NT2/D1 (cell line): ENCODE data around the gene TSC22D1.
A peak's percentile ranks its signal among the peaks of the same experiment; 100 is the strongest.

Source experiments
- DNase-seq: peaks from one replicate; pipeline ENCODE4 v3.0.0-alpha.2; 2011; ENCODE audit warnings: low read depth, low spot score
- H3K27me3 ChIP-seq: 2 replicates; pipeline ENCODE4 v1.6.0; 2011; ENCODE audit warnings: mild to moderate bottlenecking; ENCODE audit not compliant: insufficient read length, insufficient read depth
- H3K36me3 ChIP-seq: 2 replicates; pipeline ENCODE4 v1.6.1; 2011; ENCODE audit warnings: mild to moderate bottlenecking, low read length, mixed read lengths; ENCODE audit not compliant: insufficient read depth, insufficient read length
- H3K4me1 ChIP-seq: 2 replicates; pipeline ENCODE4 v1.5.1; 2011; ENCODE audit not compliant: insufficient read depth, insufficient read length
- H3K4me3 ChIP-seq: 2 replicates; pipeline ENCODE4 v1.5.1; 2011; ENCODE audit warnings: low read depth; ENCODE audit not compliant: insufficient read length
- H3K9ac ChIP-seq: 2 replicates; pipeline ENCODE4 v1.6.0; 2011; ENCODE audit warnings: low read depth; ENCODE audit not compliant: insufficient read length
- H3K9me3 ChIP-seq: 2 replicates; pipeline ENCODE4 v1.5.1; 2011; ENCODE audit warnings: mild to moderate bottlenecking, low read length; ENCODE audit not compliant: insufficient read depth
- SUZ12 ChIP-seq: IDR thresholded peaks from 2 replicates; pipeline ENCODE4 v1.6.1; 2011; ENCODE audit not compliant: insufficient read length, insufficient read depth; ENCODE audit errors: extremely low read depth
- YY1 ChIP-seq: IDR thresholded peaks from 2 replicates; pipeline ENCODE4 v1.6.1; 2011; ENCODE audit not compliant: insufficient read length, insufficient read depth
- ZNF274 ChIP-seq: IDR thresholded peaks from 2 replicates; pipeline ENCODE4 v1.6.1; 2011; ENCODE audit warnings: mild to moderate bottlenecking, low read depth, low read length

Gene TSC22D1

DNA sequence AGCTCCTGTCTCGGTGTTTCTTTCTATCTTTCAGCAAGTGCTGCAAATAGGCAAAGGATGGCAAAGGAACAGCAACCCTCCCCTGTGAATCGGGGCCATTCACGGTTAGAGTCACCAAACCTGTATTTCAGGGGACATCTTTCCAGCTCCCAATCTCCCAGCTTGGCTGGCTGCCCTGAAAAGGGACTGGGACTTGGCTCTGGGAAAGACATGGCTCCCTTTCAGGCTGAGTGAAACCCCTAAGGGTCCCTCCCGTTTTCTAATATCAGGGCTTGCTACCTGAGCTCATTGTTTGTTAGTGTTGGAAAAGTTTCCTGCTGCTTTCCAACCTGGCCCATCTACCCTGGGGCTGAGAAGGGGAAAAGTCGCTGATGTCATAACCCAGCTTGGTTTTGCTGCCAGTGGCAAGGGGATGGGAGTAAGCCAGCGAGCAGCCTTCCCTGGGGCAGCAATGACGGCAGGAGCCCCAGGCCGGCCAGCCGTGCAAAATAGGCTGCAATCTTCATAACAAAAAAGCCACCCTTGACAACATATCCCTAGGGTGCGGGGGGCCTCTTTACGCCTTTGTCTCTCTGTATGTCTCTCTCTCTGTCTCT, 172.6 kb downstream of the TSC22D1 start:
- no peaks in the 10 kb centered on the region for H3K36me3 ChIP-seq
- no peak for DNase-seq
- no peak for TF ChIP-seq ZNF274
- TF ChIP-seq YY1: peak; percentile 40
- no peak for TF ChIP-seq SUZ12

DNA sequence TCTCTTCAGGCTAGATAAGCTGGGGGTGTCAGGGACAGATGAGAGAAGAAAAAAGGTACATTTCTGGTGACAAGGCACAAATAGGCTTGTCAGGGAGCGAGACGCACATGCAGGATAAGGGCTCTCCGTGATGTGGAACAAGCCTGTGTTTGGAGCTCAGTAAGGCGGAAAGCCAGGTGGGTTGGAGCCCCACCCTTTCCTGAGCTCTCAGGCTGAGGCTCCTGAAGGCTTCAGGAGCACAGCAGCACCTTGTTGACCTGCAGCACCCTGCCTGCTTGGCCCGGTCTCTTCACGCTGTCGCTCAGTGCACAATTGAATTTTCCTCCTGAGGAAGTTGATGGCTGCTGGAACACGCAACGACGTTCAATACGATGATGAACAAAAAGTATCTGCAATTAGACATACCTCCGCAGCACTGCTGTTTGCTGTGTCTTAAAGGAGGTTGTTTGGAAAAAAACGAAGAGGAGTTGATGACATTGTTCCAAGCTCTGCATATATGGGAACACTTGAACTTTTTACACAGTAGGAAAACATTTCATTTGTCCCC, 173.2 kb downstream of the TSC22D1 start:
- H3K4me1 ChIP-seq: peaks cover 12% of the 10 kb centered on the region
- H3K9ac ChIP-seq: peak overlapping the region; percentile 51
- no peaks in the 10 kb centered on the region for H3K9me3 ChIP-seq
- DNase-seq: no peak
- TF ChIP-seq ZNF274 (no peak), YY1 (no peak), SUZ12 (no peak)
- no peaks in the 10 kb centered on the region for H3K36me3 ChIP-seq
- H3K4me3 ChIP-seq: peak overlapping the region; percentile 15
- no peaks in the 10 kb centered on the region for H3K27me3 ChIP-seq

More for the DNA sequence above, 172.6 kb downstream of the TSC22D1 start:
- H3K9me3 ChIP-seq: no peaks in the 10 kb centered on the region
- no peaks in the 10 kb centered on the region for H3K27me3 ChIP-seq
- H3K4me3 ChIP-seq: peak overlapping the region; percentile 15
- peak overlapping the region; percentile 51 for H3K9ac ChIP-seq
- H3K4me1 ChIP-seq: peaks cover 12% of the 10 kb centered on the region

DNA sequence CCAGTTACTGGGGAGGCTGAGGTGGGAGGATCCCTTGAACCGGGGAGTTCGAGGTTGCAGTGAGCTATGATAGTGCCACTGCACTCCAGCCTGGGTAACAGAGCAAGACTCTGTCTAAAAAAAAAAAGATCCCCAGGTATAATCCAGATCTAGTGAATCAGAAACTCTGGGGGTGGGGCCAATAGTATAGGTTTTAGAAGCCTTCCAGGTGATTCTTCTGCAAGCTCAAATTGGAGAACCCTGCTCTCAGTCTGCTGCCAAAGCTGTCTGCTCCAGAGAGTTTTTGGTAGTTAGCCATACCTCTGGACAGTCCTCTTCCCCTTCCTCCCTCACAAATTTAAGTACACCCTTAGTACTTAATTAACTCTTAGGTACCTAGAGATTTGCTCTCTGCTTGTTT, 174.6 kb downstream of the TSC22D1 start:
- TF ChIP-seq ZNF274 (no peak), SUZ12 (no peak), YY1 (no peak)
- Histone ChIP-seq H3K9me3 (no peaks in the 10 kb centered on the region), H3K4me1 (peaks cover 17% of the 10 kb centered on the region), H3K9ac (no peak overlapping the region), H3K36me3 (no peaks in the 10 kb centered on the region), H3K27me3 (no peaks in the 10 kb centered on the region), H3K4me3 (no peak overlapping the region)
- DNase-seq: no peak

- DNase-seq: no peak
- TF ChIP-seq SUZ12: no peak
- no peak for TF ChIP-seq ZNF274
- no peak for TF ChIP-seq YY1
- no peaks in the 10 kb centered on the region for H3K27me3 ChIP-seq
- no peak overlapping the region for H3K4me3 ChIP-seq
- H3K36me3 ChIP-seq: no peaks in the 10 kb centered on the region
- H3K4me1 ChIP-seq: peaks cover 13% of the 10 kb centered on the region
- H3K9me3 ChIP-seq: no peaks in the 10 kb centered on the region
- H3K9ac ChIP-seq: no peak overlapping the region
Measured at GRCh38 chr13:44400736-44401135, 175.4 kb downstream of the TSC22D1 start.

DNA sequence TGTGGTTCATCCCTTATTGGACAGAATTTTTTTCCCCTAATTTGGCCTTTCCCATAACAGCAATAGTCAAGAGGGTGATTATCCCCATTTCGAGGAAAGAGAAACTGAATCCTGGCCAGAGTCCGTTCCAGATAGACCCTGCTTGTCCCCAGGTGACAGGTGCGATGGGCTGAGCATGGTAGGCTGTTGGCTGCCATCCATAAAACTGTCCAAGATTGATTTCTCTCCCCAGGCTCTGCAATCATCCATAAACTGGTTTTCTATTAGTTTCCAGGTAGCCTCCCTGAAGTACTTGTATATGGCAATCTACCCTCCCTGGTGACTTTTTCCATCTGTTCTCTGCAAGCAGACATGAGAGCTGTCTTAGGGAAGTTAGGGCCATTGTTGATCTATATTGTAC, 177.1 kb downstream of the TSC22D1 start:
- no peak for DNase-seq
- no peak overlapping the region for H3K9ac ChIP-seq
- TF ChIP-seq ZNF274: no peak
- TF ChIP-seq YY1: no peak
- no peak for TF ChIP-seq SUZ12
- no peak overlapping the region for H3K4me3 ChIP-seq
- H3K27me3 ChIP-seq: no peaks in the 10 kb centered on the region
- H3K4me1 ChIP-seq: peaks cover 13% of the 10 kb centered on the region
- no peaks in the 10 kb centered on the region for H3K9me3 ChIP-seq
- H3K36me3 ChIP-seq: no peaks in the 10 kb centered on the region

DNA sequence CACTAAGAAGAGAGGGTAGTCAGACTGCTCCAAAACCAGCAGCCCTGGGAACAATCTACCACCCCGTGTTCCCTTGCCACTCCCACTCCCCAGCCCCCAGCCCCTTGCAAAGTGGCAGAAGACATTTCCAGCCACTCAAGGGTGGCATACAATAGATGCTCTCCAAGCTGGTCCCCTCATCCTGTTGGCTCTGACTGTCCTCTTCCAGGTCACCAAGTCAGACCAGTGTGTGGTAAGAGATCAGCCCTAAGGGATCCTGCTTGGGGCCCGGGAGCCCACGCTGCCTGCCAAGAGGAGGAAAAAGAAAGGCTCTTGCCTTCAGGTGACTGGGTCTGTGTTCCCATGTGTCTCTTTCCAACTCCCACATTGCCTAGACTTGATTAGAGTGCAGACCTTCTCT, 177.5 kb downstream of the TSC22D1 start:
- no peak overlapping the region for H3K4me3 ChIP-seq
- TF ChIP-seq SUZ12: no peak
- no peak for TF ChIP-seq YY1
- no peak for TF ChIP-seq ZNF274
- H3K9me3 ChIP-seq: no peaks in the 10 kb centered on the region
- H3K36me3 ChIP-seq: no peaks in the 10 kb centered on the region
- no peaks in the 10 kb centered on the region for H3K27me3 ChIP-seq
- no peak for DNase-seq
- H3K9ac ChIP-seq: no peak overlapping the region
- peaks cover 13% of the 10 kb centered on the region for H3K4me1 ChIP-seq

DNA sequence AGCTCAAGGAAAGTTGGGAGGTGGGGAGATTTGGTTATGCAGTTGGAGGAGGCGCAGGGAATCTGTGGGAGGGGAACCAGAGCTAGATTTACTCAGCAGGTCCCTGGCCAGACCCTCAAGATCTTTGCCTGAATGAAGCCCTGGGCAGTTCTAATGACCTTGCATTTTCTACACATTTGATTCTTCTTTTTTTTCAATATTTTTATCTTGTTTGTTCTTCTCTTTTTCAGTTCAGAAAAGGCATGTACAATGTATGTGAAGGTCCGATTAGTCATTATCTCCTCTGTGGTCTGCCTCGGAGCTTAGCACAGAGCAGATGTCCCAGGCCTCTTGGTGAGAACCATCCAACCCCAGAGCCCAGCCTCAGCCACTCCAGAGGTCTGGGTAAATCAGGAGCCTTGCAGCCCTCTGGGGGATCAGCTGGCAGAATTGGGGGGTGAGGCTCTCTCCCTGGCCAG, 178.3 kb downstream of the TSC22D1 start:
- Histone ChIP-seq H3K4me3 (no peak overlapping the region), H3K4me1 (peaks cover 10% of the 10 kb centered on the region)
- DNase-seq: no peak

More for the DNA sequence above, 178.3 kb downstream of the TSC22D1 start:
- no peaks in the 10 kb centered on the region for H3K27me3 ChIP-seq
- H3K36me3 ChIP-seq: no peaks in the 10 kb centered on the region
- no peak overlapping the region for H3K9ac ChIP-seq
- H3K9me3 ChIP-seq: no peaks in the 10 kb centered on the region
- no peak for TF ChIP-seq YY1
- no peak for TF ChIP-seq ZNF274
- TF ChIP-seq SUZ12: no peak
